Left hindlimb (tissue), 1 donor: ENCODE measurements around the gene ACE2.
"Not testable (repeated sequence)": the region's sequence is repeated elsewhere in the genome, so short reads cannot be mapped to it uniquely, and the experiment has no call there.

ENCODE experiments used
- DNase-seq: peaks from one replicate; pipeline ENCODE4 v3.0.0-alpha.2; 2018

Gene ACE2

DNA sequence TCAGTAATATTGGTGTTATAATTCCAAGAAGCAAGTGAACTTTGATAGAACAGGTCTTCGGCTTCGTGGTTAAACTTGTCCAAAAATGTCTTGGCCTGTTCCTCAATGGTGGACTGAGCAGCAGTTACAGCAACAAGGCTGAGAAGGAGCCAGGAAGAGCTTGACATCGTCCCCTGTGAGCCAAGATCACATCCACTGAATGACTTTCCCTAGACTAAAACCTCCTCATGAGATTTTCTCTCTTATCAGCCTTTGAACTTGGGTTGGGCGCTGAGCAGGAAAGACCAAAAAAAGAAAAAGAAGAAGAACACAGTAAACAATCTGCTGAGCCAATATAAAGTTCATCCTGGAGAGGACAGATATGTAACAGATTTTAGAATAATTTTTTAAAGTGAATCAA, at the start of gene ACE2:
ACE2 (minus strand) TSS at position 216 of the 400 bp plus-strand sequence; CDS start at position 167, 49 bp downstream.
- DNase-seq: no peak

DNA sequence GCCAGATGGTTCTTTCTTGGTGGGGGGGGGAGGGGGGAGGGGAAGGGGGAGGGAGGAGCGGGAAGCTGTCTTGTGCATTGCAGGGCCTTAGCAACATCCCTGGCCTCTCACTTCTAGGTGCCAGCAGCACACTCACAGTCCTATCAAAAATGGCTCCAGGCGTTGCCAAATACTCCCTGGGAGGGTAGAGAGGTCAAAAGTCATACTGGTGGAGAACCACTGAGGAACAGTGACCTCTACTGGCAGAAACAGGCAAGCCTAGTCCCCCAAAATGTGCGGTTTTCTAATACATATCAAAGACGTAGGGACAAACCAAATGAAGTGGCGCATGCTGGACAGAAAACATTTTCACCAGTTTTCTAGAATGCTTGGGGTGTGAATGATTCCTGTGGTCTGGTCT, 46.8 kb upstream of the ACE2 start:
- not testable (repeated sequence) for DNase-seq

- DNase-seq: no peak
Observed at GRCh38 chrX:15646543-15646942, 45.8 kb upstream of the ACE2 start.

- DNase-seq: no peak
Observed at GRCh38 chrX:15646031-15646430, 45.3 kb upstream of the ACE2 start.

GRCh38 chrX:15645266-15645665, 44.5 kb upstream of the ACE2 start:
- no peak for DNase-seq

DNA sequence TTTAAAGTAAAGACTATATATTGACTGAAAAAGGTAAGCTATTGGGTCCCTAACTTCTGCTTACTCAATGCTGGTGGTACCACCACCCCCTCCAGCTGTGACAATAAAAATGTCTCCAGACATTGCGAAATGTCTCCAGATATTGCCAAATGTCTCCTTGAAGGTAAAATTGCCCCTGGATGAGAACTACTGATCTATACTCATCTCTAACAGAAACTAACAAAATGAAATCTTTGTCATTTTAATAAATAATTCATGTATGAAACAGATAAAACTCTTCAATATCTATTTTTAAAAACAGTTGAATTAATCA, 43.8 kb upstream of the ACE2 start:
- DNase-seq: no peak

DNA sequence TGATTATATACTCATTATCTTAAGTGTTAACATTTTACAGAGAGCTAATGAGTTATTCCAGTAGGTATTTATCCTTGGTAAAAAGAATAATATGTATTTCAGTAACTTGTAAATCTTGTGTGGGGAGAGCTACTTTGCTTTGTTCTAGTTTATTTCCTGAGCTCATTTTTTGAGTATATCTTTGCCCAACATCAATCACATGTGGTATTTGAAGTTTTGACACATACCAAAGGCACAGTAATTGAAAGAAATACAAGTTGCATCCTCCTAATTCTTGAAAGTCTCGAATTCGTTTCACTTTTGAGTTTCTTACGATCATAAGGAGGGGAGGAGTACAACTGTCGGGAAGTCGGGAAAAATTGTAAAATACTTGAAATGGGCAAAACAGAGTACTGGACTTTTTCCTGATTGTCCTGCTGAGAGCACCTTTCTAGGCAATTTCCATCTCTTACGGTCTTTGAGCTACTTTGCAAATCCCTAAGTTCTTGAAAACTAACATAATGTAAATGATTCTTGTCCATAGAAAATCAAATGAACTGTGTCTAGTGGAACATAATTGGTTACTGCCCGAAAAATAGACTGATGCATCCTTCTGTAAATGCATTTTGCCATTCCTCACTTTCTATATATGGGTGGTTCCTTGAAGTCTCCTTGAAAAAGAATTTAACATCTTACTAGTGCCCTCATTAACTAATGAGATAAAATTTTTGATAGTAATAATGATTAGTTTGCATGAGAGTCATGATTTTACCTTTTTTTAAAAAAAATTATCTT, 43.2 kb upstream of the ACE2 start:
- no peak for DNase-seq

DNA sequence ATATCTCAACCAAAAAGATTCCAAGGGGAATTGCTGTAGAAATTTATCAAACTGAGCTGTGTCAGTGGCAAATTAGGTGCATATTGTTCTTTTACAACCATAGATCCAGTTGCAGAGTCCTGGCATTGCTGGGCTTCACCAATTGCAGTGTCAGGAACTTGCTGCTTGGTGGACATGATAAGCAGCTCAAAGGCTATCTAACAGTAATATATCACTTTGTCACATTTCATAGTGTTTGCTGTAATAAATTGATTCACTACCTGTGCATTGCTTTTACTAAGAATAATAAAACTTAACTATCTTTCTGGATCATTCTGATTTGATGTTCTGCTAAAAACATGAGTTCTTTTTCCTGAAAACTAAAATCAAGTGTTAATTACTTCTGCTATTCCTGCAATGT, 30.9 kb upstream of the ACE2 start:
- no peak for DNase-seq

GRCh38 chrX:15623054-15623453, 22.3 kb upstream of the ACE2 start:
- no peak for DNase-seq

- DNase-seq: no peak
Observed at GRCh38 chrX:15619053-15619755, 18.4 kb upstream of the ACE2 start.

DNA sequence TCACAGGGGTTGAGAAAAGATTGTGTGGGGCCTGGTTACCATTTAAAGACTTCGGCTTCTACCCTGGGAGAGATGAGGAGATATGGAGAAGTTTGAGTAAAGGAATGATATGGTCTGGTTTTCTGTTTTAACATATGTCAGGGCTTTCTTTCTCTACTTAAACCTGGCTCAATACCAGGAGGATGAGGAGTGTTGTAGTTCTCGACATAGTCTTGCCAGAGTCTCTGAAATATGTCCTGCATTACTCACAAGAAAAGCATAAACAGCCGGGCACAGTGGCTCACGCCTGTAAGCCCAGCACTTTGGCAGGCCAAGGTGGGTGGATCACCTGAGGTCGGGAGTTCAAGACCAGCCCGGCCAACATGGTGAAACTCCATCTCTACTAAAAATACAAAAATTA, 16.4 kb upstream of the ACE2 start:
- no peak for DNase-seq

DNA sequence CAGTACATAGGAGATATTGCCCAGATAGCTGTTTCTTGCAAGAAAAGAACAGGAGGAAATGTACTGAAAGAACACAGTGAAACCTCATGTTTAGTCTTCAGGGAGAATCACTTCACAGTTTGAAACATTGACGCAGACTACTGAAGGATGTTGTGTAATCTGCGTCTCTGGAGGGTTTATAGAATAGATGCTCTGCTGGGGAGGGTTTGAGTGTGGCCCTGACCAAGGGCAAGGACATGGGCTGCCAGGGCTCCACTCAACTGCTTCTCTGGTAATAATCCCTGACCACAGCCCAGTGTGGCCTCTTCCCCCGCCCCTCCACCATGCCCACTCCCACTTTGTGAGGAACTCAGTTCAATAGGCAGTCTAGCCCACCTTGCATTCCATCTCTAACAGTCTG, 15.8 kb upstream of the ACE2 start:
- no peak for DNase-seq

GRCh38 chrX:15607067-15607466, 6.3 kb upstream of the ACE2 start:
- DNase-seq: no peak

DNA sequence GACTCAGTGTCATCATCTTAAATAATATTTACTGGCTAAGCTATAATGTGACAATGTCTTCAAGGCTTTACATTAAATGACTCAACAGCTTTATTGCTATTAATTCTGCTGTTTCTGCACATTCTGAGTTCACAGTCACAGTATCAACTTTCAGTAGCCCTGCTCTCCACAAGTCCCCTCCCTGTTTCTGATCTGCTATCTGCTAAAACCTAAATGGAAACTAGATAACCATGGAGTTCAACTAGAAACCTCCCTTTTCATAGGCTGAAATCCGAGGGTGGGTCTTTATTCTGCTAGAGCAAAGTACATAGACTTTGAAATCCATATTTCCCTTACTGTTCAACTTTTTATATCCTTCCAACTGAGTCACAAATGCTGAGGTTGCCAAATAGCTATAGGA, 5.4 kb upstream of the ACE2 start:
- no peak for DNase-seq

- DNase-seq: no peak
Observed at GRCh38 chrX:15605226-15605625, 4.5 kb upstream of the ACE2 start.

- DNase-seq: no peak
Observed at GRCh38 chrX:15602761-15603160, 2.0 kb upstream of the ACE2 start.

GRCh38 chrX:15601932-15602331, 1.2 kb upstream of the ACE2 start:
- no peak for DNase-seq

DNA sequence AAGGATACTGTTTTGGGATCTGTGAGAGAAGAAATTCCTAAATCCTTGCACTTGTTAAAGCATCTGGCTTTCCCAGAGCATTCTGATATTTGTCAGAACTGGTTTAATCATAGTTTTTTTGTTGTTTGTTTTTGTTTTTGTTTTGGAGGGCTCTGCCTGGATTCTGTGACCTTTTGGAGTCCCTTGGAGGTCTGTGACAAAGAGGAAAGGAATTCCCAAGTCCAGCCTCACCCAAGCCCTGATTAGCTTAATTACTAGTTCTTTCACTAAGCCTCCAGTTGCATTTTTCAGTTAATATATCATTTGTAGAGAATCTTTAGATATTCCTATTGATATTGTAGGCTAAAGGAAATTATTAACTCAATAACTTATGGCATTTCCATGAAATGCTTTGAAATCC, 711 bp downstream of the ACE2 start:
- no peak for DNase-seq

DNA sequence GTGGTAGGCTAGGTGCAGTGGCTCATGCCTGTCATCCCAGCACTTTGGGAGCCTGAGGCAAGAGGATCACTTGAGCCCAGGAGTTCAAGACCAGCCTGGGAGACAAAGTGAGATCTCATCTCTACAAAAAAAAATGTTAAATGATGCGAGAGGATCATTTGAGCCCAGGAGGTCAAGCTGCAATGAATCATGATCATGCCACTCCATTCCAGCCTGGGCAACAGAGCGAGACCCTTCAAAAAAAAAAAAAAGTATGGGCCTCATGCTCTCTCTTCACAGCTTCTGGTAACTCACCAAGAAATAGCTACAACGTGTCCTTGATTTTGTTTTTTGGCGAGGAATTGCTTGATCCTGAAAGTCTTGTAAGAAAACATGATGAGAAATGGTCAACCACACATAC, 1.3 kb downstream of the ACE2 start:
- no peak for DNase-seq

DNA sequence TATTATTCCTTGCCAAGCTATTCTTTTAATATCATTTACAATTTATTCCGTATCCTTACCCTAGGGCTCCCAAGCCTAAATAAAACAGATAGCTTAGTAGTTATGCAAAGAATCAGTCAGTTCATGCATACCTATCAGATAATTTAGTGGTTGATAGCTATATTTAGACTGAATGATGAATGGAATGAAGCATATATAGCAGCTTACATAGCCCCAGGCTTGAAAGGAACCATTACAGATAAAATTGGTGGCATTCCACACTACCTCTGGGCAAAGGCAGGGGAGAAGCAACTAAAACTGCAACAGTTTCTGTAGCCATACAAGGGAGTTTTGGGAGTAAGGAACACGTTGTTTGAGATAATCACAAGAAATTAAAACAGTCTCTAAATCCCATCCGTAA, 2.7 kb downstream of the ACE2 start:
- DNase-seq: no peak

- no peak for DNase-seq
Observed at GRCh38 chrX:15594371-15594770, 6.4 kb downstream of the ACE2 start.

- DNase-seq: no peak
Observed at GRCh38 chrX:15579778-15580747, 20.7 kb downstream of the ACE2 start.

DNA sequence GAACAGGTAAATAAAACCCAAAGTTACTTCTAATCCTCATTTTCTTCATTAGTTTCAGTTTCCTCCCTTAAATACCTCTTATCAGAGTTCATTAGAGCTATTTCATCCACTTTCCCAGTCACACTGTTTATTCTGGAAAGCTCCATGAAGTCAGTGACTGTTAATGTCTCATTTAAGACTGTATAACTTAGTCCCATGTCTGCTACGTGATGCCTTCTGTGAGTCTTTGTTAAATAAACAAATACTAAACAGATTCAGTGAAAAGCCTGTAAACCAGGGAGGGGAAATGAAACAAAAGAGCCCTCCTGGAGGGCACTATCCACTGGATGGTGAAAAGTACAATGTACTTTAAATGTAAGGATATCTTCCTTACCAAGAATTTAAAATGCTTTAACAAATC, 24.7 kb downstream of the ACE2 start:
- DNase-seq: no peak

DNA sequence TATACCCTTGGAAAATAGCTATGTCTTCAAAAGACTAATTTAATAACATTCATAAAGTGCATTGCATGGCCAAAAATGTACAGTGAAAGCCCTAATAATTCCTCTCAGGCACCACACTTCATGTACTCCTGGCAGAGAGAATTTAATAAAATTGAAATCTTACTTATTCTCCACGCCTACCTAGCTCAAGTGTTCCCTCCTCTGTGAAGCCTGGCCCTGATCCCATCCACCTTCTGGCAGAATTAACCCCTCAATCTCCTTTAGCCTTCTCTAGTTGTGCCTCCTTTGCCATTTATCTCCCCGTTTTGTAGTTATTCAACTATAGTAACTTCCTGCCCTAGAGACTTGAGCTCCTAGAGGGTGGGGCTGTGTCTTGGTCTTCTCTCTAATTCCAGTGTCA, 26.7 kb downstream of the ACE2 start:
- DNase-seq: no peak
